GM19035 (cell line): ENCODE measurements around the gene MICU1.
A peak's percentile ranks its signal among the peaks of the same experiment; 100 is the strongest.
"Not testable (repeated sequence)": the region's sequence is repeated elsewhere in the genome, so short reads cannot be mapped to it uniquely, and the experiment has no call there.

Experiments
- ATAC-seq: cut with Tn5 transposase; IDR thresholded peaks from one replicate; pipeline ENCODE4 v1.9.1; 2021; ENCODE audit not compliant: unreplicated experiment

MICU1 gene

DNA sequence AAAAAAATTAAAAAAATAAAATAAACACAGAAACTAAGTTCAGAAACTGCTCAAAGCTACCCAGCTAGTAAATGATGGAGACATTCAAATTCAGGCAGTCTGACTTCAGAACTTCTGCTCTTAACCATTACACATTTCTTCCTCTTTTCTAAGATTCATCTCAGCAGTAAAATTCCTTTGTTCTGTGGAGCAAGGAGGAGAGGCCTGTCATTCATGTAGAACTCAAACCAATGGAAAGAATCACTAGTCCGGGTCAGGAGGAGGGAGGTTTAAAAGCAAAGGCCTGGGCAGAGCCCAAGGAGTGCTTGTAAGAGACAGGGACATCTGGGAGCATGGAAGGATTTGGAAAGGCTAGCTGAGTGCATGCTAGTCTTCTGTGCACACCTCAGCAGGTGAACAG lies 233.3 kb downstream of the MICU1 start:
- ATAC-seq: no peak

DNA sequence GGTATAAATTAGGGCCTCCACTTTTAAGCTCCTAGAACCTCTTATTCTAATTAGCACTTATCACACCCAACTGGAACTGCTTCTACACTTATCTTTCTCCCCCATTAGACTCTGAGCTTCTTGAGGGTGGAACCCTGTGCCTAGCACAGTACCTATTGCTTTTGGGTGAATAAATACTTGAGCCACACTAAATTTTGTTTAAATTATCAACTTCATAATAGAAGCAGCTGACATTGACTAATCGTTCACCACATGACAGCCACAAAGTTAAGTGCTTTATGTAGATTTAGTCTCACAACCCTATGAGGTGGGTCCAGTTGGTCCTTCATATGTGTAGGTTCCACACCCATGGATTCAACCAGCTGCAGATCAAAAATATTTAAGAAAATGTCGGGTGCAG lies 235.1 kb downstream of the MICU1 start:
- no peak for ATAC-seq

DNA sequence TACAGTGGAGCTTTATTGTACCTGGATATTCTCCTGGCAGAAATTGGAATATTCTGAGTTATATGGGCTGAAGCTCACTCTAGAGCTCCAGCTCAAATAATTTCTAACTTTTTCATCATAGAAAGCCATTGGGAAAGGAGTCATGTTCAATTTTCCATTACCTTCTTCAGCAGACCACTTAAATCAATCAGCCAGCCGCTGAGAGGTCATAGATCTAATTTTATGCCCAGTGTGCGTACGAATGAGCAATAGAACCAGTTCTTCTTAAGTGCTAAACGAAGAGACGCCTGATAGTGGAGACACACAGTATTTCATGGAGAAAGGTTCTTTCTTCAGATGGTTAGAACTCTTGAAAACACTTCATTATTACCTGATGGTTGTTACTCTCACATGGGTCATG lies 236.2 kb downstream of the MICU1 start:
- no peak for ATAC-seq

DNA sequence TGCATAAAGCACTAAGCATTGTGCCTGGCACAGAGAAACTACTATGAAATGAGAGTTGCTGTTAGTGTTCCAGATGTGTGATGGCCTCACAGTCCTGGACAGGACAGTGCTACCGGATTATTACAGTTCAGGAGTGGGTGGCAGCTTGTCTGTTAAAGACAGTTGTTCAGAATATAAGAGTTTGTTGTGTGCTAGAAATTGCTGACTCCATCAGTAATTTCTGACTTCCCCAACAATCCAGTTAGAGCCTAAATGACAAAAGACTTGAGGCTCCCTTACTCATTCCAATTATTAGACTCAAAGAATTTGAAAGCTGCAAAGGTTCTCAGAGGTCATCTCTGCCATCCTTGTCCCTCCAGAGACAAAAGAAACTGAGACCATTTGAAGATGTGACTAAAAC lies 236.9 kb downstream of the MICU1 start:
- no peak for ATAC-seq

DNA sequence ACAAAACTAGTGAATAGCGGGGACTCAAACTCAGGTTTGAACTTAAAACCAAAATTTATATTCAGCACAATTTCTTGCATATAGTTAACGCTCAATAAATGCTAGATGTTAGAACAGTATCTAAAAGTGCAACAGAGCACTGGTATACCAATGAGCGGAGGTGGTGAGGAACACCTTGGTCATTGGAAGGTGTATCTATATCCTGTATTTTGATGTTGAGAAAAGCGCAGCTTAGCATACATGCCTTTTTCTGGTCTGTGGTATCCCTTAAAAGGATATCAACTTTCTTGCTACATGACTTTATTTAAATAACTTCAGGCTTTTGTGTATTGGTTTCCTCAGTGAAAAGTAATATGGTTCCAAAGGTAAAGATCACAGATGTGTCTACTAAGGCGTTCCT lies 237.8 kb downstream of the MICU1 start:
- ATAC-seq: no peak

DNA sequence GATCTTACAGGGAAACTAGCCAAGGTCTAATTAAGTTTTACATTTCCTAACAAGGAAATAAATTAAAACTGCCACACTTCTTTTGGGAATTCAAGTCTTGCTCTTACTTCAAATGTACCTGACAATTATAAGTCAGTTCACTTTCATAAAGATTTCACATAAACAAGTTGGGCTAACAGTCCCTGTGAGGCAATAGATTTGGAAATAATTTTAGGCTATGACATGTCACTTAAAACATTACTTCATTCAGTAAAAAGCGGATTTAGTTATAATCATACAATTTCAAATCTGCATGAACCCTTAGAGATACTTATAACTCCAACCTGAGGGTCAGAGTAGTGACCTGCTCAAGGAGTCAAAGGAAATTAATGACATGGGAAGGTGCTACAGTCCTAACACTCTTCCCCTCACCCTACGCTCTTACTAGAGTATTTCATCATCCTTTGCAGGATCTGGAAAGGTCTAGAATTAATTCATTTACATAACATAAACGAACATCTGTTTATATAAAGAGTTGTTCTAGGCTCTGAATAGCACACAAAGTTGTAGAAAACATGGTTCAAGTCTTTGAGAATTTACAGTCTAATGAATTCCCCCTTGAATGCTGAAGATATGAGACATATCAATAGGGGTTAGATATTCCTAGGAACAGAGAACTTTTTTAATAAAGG lies 238.8 kb downstream of the MICU1 start:
- no peak for ATAC-seq

DNA sequence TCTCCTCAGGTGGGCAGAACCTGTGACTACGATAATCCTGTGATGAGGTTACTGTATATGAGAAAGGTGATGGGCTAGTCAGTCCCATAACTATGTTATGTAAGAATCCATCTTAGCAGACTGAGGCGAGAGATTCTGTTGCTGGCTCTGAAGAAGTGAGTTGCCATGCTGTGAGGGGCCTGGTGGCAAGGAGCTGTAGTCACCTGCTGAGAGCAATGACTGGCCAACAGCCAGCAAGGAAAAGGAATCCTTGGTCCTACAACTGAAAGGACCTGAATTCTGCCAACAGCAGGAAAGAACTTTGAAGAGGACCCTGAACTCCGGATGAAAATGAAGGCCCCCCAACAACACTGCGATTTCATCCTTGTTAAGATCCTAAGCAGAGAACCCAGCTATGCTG lies 240.2 kb downstream of the MICU1 start:
- no peak for ATAC-seq

DNA sequence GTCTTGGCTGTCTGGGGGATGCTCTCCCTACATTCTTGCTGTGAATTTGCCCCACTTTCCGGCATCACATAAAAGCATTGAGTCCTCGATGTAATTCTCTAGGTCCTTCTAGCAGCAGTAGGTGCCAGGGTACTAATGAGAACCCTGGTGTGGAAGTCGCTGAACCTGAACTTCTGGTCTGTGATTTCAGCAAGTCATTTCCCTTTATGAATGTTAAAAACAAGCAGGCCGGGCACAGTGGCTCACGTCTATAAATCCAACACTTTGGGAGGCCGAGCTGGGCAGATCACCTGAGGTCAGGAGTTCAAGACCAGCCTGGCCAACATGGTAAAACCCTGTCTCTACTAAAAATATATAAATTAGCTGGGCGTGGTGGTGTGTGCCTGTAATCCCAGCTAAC lies 240.9 kb downstream of the MICU1 start:
- ATAC-seq: not testable (repeated sequence)

DNA sequence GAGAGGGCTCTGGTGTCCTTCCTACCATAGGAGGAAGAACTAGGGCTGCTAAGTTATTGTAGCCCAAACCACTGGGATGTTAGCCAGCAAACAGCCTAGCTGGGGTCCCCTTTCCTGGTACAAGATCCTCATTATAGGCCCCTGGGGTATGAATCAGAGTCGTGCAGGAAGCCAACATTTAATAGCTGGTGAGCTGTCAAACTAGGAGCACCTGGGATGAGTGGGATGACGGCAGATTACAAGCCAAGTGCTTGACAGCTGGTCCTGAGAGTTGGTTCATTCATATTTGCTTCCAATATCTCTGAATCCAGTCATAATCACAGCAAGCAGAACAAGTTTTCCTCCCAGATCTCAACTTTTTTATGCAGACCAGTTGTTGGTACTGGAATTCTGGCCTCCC lies 246.1 kb downstream of the MICU1 start:
- no peak for ATAC-seq

DNA sequence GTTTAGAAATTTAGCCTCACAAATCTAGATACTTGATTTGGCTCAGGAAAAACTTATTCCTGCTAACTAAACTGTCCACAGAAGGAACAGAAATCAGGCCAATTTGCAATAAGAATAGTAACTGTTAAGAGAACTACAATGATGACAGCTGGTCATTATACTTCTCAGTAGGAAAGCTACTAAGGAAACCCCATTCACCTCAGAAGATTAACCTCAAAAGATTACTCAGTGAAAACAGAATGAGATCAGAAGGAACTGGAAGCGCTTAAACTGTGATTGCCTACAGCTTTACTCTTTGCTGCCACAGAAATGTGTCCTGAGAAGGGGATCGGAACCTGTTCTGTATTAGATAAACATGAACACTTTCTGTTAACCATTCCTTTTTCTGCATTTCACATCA lies 246.8 kb downstream of the MICU1 start:
- no peak for ATAC-seq

DNA sequence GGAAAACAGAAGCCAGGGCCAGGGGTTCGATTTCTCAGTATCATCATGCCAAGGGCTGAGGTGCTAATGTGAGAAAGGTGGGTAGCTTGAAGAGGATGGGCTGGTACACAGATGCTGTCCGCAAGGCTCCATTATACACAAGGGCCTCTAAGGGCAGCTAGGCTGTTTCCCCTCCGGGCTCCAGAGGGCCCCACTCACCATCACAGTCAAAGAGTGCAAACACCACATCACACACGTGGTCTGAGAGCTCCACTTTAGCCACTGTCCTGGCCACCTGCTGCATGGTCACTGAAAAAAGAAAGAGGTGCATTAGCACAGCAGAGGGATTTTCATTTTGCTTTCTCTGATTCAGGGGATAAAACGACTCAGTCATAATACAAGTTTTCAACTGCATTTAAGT lies 250.3 kb downstream of the MICU1 start:
- ATAC-seq: no peak

DNA sequence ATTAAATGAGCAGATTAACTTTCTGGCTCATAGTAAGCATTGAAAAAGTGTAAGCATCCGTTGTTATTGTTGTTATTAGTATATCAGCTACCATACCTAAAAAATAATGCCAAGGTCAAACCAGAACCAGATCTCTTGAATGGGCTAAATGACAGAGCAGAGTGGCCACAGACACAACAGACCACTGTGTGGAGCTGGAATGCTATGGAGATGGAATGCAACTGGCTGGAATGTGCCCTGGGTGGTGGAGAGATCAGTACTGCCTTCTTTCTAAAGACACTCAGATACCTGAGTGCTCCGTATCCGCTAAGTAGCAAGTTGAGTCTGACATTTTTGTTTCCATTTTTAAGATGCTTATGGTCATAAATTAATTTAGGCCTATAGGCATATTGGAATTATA lies 250.7 kb downstream of the MICU1 start:
- ATAC-seq: no peak

DNA sequence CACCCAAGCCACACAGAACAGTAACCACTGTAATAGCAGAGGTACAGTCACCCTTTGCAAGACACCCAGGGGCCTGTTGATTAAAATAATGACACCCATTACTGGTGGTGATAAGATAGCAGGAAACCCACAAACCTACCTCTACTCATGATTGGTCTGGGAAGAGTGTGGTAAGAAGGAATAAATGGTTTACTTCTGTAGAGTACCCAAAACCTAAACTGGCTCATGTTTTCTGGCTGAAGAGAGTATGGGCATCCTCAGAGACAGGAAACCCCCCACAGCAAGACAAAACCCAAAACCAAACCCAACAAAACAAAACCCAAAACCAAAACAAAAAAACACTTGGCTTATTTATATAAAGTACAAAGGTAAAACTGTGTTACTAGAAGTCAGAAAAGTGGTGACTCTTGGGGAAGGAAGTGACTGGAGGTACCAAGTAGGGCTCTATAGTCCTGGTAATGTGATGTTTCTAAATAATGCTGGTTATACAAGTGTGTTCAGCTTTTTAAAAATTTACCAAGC lies 255.6 kb downstream of the MICU1 start:
- no peak for ATAC-seq

DNA sequence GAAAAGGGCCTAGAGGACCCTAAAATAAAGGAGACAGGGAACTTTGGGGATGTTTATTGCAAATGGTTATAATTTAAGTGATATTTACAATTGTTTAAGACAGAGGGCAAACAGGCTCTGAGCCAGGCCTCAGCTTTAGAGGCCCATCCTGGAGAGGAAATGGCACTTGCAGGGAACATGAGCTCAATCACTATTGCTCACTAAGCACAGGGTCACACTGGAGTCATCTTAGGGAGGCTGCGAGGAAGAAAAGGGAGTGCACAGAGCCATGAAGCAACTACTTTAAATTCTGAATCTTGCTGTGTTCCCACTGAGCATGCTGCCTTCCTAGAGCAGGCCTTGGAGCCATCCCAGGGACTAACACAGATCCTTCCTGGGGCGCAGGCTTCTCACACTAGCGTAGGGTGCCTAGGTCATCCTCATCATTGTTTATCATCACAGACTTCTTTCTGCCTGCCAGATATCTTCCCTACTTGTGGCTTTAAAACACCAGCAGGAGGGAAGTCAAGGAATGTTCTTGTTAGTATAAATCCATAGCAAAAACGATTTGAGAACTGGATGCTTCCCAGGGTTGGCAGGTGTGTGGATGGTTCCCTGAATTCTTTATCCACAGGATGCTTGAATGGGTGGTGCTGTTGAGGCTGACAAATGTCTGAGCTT lies 258.4 kb downstream of the MICU1 start:
- ATAC-seq: no peak

DNA sequence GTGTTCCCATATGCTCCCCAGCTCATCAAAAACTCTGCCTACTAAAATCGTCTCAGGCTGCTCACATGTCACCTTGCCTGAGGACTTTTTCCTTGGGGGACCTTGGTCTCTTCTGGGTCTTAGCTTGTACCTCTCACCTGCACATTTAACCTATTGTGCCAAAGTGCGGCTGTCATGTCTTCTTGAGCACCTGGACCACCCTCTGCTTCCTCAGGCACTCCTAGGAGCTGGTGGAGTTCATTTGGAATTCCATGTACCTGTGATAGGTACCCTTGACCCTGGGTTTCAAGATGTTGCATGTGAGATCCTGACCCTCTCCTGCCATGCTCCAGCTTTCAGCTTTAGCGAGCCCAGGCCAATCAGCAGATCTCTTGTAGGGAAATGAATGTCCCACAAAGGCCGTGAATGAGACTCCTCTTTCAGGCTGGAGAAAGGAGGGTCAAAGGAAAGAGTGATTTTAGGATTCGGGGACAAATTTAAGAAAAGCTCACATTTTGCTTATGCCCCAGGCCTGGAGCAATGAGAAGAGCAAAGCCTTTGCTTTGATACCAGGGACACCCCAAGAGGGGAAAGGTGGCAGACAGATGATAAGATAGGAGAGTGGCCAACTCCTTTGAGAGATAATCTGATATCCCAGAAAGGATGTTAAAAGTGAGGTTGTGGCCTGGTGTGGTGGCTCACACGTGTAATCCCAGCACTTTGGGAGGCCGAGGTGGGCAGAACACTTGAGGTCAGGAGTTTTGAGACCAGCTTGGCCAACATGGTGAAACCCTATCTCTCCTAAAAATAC lies 260.6 kb downstream of the MICU1 start:
- ATAC-seq: no peak

DNA sequence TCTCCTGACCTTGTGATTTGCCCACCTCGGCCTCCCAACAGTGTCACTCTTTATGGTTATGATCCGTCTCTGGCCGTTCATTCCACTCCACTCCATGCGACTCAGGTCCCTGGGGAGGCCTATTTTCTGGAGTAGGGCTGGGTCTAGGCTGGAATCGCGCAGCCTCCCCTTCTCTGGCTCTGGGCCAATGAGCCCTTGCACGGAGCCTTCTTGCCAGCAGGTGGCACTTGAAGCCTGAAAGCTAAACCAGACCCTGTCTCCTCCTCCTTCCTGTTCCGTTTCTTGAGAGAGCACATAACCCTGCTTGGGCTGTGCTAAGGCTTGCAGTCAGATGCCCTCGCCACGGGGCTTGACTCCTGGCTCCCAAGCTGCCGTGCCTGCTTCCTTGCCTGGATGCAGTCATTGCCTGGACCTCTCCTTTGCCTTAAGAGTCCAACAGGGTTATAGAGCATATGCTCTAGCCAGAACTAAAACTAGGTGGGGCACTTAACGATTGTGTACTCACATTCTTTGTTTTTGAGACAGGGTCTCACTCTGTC lies 261.6 kb downstream of the MICU1 start:
- peak; percentile 94 for ATAC-seq

DNA sequence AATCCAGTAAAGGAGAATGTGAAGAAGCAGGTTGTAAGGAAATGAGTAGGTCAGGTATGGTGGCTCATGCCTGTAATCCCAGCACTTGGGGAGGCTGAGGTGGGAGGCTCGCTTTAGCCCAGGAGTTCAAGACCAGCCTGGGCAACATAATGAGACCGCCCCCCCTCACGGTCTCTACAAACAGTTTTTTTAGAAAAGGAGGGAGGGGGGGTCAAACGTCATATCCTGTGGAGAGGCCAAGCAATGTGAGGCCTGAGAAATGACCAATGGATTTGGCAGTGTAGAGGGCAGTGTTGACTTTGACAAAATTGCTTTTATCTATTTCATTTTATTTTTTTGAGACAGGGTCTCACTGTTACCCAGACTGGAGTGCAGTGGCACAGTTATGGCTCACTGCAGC lies 268.9 kb downstream of the MICU1 start:
- no peak for ATAC-seq

DNA sequence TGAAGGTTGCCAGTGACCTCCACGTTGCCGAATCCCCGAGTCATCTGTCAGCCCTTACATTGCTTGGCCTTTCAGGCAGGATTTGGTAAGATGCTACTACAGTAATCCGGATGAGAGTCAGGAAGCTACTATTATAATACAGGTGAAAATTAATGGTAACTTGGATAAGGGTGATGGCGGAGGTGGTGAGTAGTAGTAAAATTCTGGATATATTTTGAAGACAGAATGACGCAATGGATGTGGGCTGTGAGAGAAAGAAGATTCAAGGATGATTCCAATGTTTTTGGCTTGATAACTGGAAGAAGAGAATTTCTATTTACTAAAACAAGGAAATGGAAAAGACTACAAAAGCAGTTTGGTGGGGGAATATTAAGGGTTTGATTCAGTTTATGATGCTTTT lies 269.8 kb downstream of the MICU1 start:
- ATAC-seq: no peak

DNA sequence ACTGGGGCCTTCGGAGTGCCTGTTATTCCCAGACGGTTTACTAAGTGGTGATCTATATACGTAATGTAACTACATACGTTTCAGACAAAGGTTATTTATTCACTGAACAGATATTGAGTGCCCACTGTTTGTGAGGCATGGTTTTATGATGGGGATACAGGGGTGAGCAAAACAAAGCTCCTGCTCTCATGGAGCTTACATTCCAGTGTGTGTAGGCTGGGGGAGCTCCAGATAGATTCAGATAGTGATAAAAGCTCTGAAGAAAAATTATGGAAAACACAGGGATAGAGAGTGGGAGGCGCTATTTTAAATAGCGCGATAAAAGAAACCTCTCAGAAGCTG lies 270.7 kb downstream of the MICU1 start:
- ATAC-seq: no peak

DNA sequence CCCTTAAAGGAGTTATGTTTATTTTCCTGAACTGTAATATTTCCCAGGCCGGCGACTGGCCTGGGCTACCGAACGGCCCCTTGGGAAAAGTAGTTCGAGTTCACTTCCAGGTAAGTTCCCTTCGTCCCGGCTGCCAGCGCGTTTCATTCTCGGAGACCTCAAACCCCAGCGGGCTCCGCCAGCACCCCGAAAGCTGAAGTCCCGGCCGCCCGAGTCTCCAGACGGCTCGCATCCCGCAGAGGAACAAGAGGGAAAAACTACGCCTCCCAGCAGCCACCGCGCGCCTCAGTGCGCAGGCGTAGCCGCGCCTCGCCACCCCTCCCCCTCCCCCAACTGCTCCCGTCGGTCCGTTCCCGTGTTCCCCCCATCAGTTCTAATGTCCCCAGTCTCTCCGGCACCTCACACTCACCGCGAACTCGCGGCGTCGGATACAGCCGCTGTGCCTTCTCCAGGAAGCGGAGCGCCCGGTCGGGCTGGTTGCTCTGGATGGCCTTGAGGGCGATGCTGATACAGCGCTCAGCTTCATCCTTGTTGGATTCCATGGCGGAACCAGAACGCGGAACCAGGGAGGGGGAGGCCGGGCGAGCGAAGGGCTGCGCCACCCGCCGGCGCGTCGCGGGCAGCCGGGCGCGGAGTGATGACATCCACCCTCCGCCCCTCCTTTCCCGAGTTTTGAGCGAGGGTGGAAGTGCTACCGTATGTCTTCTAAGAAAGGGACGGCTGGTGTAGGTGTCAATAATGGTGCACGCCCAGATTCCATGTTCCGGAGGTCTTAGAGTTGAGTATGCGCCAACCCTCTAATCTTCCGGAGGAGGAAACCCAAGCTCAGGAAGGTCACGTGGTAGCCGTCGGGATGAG lies 271.3 kb downstream of the MICU1 start, which contains the start of gene DNAJB12:
Gene DNAJB12 (minus strand): TSS at position 564 of the 858 bp plus-strand sequence. CDS start 22 bp downstream, at position 542.
- peak; percentile 80 for ATAC-seq

DNA sequence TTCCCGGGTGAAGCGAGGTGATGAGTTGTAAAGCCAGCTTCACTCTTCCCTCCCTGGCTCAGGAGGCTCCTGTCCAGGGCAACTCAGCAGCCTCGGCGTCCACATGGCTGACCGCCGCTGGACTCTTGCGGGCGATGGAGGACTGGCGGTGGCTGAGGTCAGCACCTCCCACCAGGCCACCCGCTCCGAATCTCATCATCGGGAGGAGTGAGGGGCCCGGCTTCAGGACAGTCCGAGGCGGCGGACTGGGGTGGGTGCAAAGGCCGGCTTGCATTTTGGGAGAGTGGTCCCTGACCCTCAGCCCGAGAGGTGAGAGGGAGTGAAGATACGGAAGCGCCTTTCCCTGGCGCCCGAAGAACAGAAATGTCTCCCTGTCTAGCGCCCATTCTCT lies 271.9 kb downstream of the MICU1 start:
- peak; percentile 5 for ATAC-seq
